COLO829 (cell line): ENCODE data around the gene GPATCH8.

Experiments
- DNase-seq: peaks from one replicate; pipeline ENCODE4 v3.0.0; 2012; ENCODE audit warnings: low spot score

The GPATCH8 gene

GRCh38 chr17:44451016-44451627 lies 52.1 kb downstream of the GPATCH8 start:
- DNase-seq: no peak

DNA sequence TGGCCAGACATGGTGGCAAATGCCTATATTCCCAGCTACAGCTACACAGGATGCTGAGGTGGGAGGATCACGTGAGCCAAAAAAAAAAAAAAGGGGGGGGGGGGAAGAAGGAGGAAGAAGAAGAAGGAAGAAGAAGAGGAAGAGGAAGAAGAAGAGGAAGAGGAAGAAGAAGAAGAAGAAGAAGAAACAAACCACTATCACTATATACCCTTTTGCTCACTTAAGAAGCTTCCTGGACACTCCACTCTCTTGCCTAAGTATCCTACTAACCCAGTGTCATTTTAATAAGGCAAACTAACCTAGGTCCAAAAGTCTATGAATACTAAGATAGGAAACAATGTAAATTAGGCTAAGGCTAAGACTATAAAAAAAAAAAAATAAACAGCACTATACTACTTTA lies 54.8 kb downstream of the GPATCH8 start:
- DNase-seq: no peak

- no peak for DNase-seq
These were observed 58.5 kb downstream of the GPATCH8 start for GRCh38 chr17:44444735-44445105.

- no peak for DNase-seq
These were observed 60.4 kb downstream of the GPATCH8 start for GRCh38 chr17:44442806-44443205.

DNA sequence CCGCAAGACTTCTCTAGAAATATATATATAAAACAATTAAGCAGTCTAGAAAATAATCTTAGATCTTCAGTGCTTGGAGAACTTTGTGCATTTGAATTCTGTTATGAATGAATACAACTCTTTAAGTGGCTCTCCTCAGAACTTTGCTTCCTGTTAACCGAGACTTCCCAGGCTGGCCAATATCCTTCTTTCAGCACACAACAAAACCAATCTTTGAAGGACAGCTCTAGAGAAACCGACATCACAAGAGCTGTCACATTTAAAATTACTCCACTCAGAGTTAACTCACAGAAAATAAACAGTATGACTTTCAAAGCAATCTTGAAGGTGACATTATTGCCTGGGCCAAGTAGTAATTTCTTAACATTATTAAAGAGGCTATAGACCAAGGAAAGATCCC lies 64.0 kb downstream of the GPATCH8 start:
- DNase-seq: peak; percentile 2

GRCh38 chr17:44438636-44439035 lies 64.6 kb downstream of the GPATCH8 start:
- no peak for DNase-seq

GRCh38 chr17:44436336-44436735 lies 66.9 kb downstream of the GPATCH8 start:
- no peak for DNase-seq

- no peak for DNase-seq
These were observed 70.7 kb downstream of the GPATCH8 start for GRCh38 chr17:44432254-44433157.

DNA sequence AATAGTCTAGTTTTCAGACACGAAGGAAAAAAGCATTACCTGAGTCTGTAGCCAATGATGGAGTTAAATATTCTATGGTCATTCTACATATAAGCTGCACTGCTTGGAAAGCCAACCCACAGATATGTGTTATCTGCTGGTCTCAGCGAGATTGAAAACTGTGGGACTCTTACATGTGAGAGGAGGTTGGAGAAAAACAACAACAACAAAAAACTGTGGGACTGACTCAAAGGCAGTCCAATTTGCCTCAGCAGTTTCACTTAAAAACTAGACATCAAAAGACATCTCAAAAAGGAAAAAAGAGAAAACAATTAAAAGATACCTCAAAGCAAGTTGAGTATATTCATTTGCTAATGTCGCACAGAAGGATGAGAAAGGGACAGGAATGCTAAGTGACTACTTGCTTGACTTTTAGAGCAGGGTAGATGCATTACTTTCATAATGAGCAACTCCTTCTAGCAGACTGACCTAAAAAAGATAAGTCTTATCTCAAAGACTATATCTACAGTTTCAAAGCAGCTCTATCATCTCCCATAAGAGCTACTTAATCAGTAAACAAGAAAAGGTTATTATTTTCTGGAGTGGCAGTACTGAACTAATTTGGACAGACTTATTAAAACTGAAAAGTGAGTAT lies 78.3 kb downstream of the GPATCH8 start:
- no peak for DNase-seq

DNA sequence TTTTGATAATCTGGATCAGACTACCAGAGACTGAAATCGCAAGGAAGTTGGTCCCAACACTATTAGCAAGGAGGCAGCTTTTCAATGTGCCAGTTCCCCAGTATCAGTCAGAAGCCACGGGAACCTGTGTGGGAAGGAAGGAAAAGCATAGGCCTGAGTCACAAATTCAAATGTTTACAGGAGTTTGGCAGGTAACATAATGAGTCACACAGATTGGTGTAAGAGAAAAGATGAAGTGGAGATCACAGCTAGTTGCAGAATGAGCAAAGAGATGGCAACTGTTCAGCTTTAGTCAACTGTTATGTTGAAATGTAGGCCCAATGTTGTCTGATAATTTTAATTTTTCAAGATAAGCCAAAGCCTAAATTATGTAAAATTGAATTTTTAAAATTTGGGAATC lies 85.7 kb downstream of the GPATCH8 start:
- DNase-seq: no peak

- no peak for DNase-seq
These were observed 86.5 kb downstream of the GPATCH8 start for GRCh38 chr17:44416558-44417289.

DNA sequence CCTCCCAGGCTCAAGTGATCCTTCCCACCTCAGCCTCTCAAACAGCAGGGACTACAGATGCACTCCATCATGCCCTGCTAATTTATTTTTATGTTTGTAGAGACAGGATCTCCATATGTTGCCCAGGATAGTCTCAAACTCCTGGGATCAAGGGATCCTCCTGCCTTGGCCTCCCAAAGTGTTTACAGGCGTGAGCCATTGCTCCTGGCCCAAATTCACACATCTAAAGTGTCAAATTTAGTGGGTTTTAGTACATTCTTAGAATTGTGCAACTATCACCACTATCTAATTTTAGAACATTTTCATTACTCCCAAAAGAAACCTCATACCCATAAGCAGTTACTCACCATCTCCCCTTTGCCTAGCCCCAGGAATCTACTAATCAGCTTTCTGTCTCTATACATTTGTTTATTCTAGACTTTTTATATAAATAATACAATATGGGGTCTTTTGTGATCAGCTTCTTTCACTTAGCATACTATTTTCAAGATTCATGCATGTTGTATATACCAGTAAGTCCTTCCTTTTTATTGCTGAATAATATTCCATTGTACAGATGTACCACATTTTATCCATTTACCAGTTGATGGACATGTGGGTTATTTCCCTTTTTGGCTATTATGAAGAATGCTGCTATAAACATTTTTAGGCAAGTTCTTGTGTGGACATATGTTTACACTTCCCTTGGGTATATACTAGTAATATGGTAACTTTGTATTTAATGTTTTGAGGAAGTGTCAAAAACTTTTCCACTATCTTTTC lies 88.6 kb downstream of the GPATCH8 start:
- DNase-seq: no peak

- no peak for DNase-seq
These were observed 93.7 kb downstream of the GPATCH8 start for GRCh38 chr17:44409309-44410028.

DNA sequence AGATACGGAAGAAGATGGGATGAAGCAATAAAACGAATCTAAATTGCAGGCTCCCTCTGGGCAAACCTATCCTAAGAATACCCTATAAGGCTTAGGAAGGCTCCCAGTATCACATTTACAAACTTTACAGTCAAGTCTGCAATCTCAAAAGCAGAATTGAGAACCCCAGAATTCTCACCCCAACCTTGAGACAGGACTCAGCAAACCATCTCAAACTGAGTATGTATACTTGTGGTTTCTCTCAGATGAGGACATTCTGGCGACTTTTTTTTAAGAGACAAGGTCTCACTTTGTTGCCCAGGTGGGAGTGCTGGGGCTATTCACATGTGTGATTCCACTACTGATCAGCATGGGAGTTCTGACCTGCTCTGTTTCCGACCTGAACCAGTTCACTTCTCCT lies 94.4 kb downstream of the GPATCH8 start:
- no peak for DNase-seq

- DNase-seq: no peak
These were observed 100.5 kb downstream of the GPATCH8 start for GRCh38 chr17:44402564-44403172.

- DNase-seq: no peak
These were observed 102.9 kb downstream of the GPATCH8 start for GRCh38 chr17:44400226-44400847.

DNA sequence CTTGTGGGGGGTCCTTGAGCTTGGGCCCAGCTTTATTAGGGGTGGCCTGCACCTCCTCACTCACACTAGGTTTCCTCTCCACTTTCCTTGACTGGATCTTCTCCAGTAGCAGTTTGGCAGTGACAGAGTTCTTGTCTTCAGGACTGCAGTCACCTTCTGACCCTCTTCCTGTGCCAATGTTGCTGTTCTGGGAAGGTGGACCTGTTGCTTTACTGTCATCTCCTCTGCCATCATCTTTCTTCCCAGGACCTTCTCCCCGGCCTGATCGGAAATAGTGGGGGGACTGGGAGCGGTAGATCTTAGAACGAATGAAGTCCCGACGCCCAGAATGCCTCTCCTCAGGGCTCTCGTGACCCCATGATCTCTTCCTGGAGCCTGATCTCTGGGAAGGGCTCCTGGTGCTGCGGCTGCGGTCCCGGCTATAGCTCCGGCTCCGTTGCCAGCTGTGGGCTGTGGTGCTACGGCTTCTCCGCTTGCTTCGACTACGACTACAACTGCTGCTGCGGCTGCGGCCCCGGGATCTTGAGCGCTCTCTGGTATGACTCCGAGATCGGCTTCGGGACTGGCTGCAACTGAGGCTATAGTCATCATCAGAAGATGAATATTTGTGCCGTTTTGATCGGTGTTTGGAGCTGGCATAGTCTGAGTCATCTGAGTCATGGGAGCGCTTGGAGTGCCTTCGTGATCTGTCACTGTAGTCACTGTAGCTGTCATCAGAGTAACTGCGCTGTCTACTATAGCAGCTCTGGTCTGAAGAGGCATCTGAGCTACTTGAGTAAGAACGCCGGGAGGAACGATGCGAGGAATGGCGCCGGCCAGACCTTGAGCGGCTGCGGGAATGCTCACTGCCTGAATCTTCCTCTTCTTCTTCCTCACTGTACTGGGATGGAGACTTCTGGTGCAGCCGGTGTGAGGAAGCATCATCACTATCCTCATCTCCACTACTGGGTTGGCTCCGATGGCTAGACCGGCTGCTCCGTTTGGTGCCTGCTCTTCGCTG lies 104.2 kb downstream of the GPATCH8 start:
- DNase-seq: no peak

DNA sequence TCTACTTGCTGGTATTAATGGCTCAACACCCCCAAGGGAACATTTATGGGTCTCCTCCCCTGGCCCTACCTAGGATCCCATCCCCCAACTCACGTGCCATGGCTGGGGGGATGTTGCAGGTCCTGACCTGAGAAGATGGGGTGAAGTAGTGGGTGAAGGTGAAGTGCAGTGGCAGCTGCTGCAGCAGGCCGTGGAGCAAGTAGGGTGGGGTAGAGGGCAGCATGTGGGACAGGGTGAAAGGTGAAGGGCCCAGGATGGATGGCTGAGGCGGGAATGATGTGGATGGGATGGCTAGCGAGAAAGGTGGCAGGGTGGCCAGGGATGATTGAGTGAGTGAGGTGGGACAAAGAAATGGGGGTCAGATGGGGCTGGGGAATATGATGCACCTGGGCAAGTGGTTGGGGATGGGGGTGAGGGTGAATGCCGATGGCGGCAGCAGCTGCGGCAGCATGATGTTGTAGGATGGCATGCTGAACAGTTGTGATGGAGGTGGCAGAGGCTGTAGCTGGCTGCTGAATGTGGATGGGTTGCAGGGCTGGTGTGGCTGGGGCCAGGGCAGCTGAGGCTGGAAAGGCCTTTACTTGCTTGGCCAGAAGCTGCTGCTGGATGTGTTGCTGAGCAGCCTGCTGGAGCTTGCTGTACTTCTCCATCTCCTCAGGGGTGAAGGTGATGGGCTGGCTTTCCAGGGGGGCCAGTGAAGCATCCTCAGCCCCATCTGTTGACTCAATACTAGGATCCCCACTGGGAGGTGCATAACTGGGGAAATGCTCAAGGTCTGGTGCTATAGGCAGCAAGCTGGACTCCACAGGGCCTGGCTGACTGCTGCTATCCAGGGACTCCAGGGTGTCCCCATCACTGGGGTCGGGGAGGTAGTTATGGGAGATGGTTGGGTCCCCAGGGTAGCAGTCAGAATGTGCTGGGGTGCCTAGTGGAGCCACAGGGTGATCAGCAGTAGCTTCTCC lies 105.4 kb downstream of the GPATCH8 start:
- DNase-seq: no peak
